ENCODE measurements around the gene RETSAT. TPM values are rescaled to one million over a fixed set of nuclear protein-coding genes. Genes with fewer than 3 reads are reported as not detected.

RETSAT gene
- total and polyA plus RNA-seq, 2 of the 4 experiments (the other 2 are of a cell fraction): 25.6 to 32.3 TPM

- intact Hi-C loops (cut with micrococcal nuclease): no loop called here
- Histone ChIP-seq H2AFZ (replicated peaks; ENCODE audit: low read length, poor library complexity) (no peak overlapping the region), H3K4ac (ENCODE audit: low read depth, low read length) (no peak overlapping the region), H2AK9ac (replicated peaks; ENCODE audit: low read depth, low read length, poor library complexity) (no peak overlapping the region), H4K8ac (ENCODE audit: low read depth in 2 of 2, low read length in 2 of 2) (no peak overlapping the region), H3K14ac (replicated peaks; ENCODE audit: low read depth, low read length) (no peak overlapping the region), H3K9me3 (ENCODE audit: control insufficient read depth, insufficient read depth, low read length) (no peaks in the 10 kb centered on the region), H3K4me2 (ENCODE audit: low read depth, low read length) (no peak overlapping the region), H3K79me1 (ENCODE audit: low read depth in 1 of 2, low read length in 2 of 2) (peaks cover 6 to 47% of the 10 kb centered on the region in 2 experiments; a peak in 2 of 4 replicates), H2AK5ac (ENCODE audit: low read depth, low read length) (peak overlapping the region; percentile 28; the same call in 1 of the 2 replicates), H3K9me1 (ENCODE audit: insufficient read depth, low read length) (peaks cover 26% of the 10 kb centered on the region), H3K27me3 (ENCODE audit: control insufficient read depth, insufficient read depth, low read length) (no peaks in the 10 kb centered on the region), H3K23ac (ENCODE audit: low read depth, low read length) (no peak overlapping the region), H4K20me1 (ENCODE audit: insufficient read depth, low read length) (peaks cover 16% of the 10 kb centered on the region; the same call in 1 of the 2 replicates), H3K4me3 (ENCODE audit: insufficient read depth, low read depth, low read length) (no peak overlapping the region), H3K4me1 (ENCODE audit: control insufficient read depth, insufficient read depth, low read length) (peaks cover 25% of the 10 kb centered on the region), H3K18ac (ENCODE audit: low read depth, low read length) (no peak overlapping the region), H3K56ac (ENCODE audit: extremely low read depth, insufficient read depth, low read length) (no peak overlapping the region), H2BK120ac (ENCODE audit: low read depth, low read length) (peak overlapping the region; percentile 43; the same call in 1 of the 2 replicates), H4K5ac (ENCODE audit: low read depth, low read length) (no peak overlapping the region), H3K27ac (ENCODE audit: insufficient read depth, low read length) (peak overlapping the region; percentile 50; the same call in 1 of the 2 replicates), H3K36me3 (ENCODE audit: control insufficient read depth, insufficient read depth, low read length) (peaks cover 41% of the 10 kb centered on the region), H2BK5ac (ENCODE audit: low read depth, low read length, poor library complexity, severe bottlenecking) (peak overlapping the region; percentile 61), H4K91ac (ENCODE audit: insufficient read depth, low read depth, low read length) (no peak overlapping the region), H2BK20ac (ENCODE audit: low read depth, low read length) (peak overlapping the region; percentile 21; the same call in 1 of the 2 replicates), H3K9ac (ENCODE audit: low read depth, low read length) (no peak overlapping the region), H2BK15ac (ENCODE audit: low read depth, low read length) (peak overlapping the region; percentile 41; the same call in 2 of the 3 replicates)
- ATAC-seq (ENCODE audit: low read depth) (no peak), DNase-seq (peak; percentile 10)
- ChIA-PET CTCF (interaction anchor here (0.8 kb wide), 1 partner anchor 177 kb away, joined by 6 read pairs; the partner anchor contains the start of gene TCF7L1), POLR2A (ENCODE audit: unreplicated experiment) (no interaction called here)
- 100% methylated on average over 1 of the region's 3 CpGs; no CpG with 5 or more reads in 1 of the 2 experiments for WGBS, 2 experiments (ENCODE audit: extremely low coverage in 2 of 2, insufficient read length in 1 of 2)
- TF ChIP-seq MXI1 (IDR thresholded peaks at IDR 0.05; ENCODE audit: borderline replicate concordance, low read depth, low read length) (no peak), MAZ (IDR thresholded peaks at IDR 0.05; ENCODE audit: borderline replicate concordance, low read depth, low read length) (no peak), FOS (IDR thresholded peaks at IDR 0.05; ENCODE audit: low read depth, low read length) (no peak), RCOR1 (IDR thresholded peaks at IDR 0.05; ENCODE audit: insufficient replicate concordance, low read length) (no peak), ELK1 (IDR thresholded peaks at IDR 0.05; ENCODE audit: borderline replicate concordance, low read depth, low read length) (no peak), NFE2L2 (IDR thresholded peaks at IDR 0.05; ENCODE audit: low read depth, low read length) (no peak), CEBPB (IDR thresholded peaks at IDR 0.05; ENCODE audit: low read depth, low read length) (no peak), MAFK (IDR thresholded peaks at IDR 0.05; ENCODE audit: low read depth, low read length) (no peak), USF2 (IDR thresholded peaks at IDR 0.05; ENCODE audit: low read depth, low read length) (no peak), RFX5 (IDR thresholded peaks at IDR 0.05; ENCODE audit: low read depth, low read length) (no peak), RAD21 (IDR thresholded peaks at IDR 0.05; ENCODE audit: low read length) (no peak), CHD1 (IDR thresholded peaks at IDR 0.05; ENCODE audit: low read depth, low read length) (no peak), BHLHE40 (IDR thresholded peaks at IDR 0.05; ENCODE audit: low read depth, low read length) (no peak)
- dilution Hi-C loops (cut with HindIII; ENCODE audit: low sequenced_read_pairs, unreplicated experiment): no loop called here
- no TSS peak for BruUV-seq (replicated peaks)
- in situ Hi-C loops (cut with MboI; ENCODE audit: low sequenced_read_pairs): no loop called here
Measured at GRCh38 chr2:85310330-85310729, 44.0 kb downstream of the RETSAT start.

Measured in IMR-90 (cell line).